ENCODE results near the gene CLEC4M.

The CLEC4M gene

GRCh38 chr19:7732045-7732444, 31.0 kb upstream of the CLEC4M start, which contains the start of gene CLEC4G:
Gene CLEC4G (minus strand): TSS chr19:7732110. CDS start chr19:7732102, 8 bp downstream.
- no peak within 1 kb of the TSS for H3K4me3 ChIP-seq (ENCODE audit: low read depth, low read length)
- DNase-seq (ENCODE audit: low read depth, low spot score): no peak
- POLR2A ChIA-PET: no interaction called here
- CTCF ChIA-PET: no interaction called here
- TF ChIP-seq CTCF (IDR thresholded peaks at IDR 0.05; ENCODE audit: insufficient read depth, low read length, missing control alignments): no peak

GRCh38 chr19:7733376-7733775, 29.7 kb upstream of the CLEC4M start:
- ChIA-PET CTCF (no interaction called here), POLR2A (no interaction called here)
- DNase-seq (ENCODE audit: low read depth, low spot score): no peak
- no peak for TF ChIP-seq CTCF (IDR thresholded peaks at IDR 0.05; ENCODE audit: insufficient read depth, low read length, missing control alignments)
- H3K4me3 ChIP-seq (ENCODE audit: low read depth, low read length): no peak overlapping the region

GRCh38 chr19:7734220-7735203, 28.5 kb upstream of the CLEC4M start:
- no peak overlapping the region for H3K4me3 ChIP-seq (ENCODE audit: low read depth, low read length)
- TF ChIP-seq CTCF (IDR thresholded peaks at IDR 0.05; ENCODE audit: insufficient read depth, low read length, missing control alignments): no peak
- POLR2A ChIA-PET: no interaction called here
- CTCF ChIA-PET: interaction anchor here (0.7 to 1.0 kb wide), 2 partner anchors 53 to 57 kb away, joined by 3 read pairs; partner anchors contain the start of gene TRAPPC5
- DNase-seq (ENCODE audit: low read depth, low spot score): no peak

GRCh38 chr19:7736148-7736547, 26.9 kb upstream of the CLEC4M start:
- ChIA-PET POLR2A (no interaction called here), CTCF (interaction anchor here (1.2 kb wide), 1 partner anchor 11 kb away, joined by 4 read pairs; the partner anchor contains the start of gene CD209)
- no peak for DNase-seq (ENCODE audit: low read depth, low spot score)
- no peak for TF ChIP-seq CTCF (IDR thresholded peaks at IDR 0.05; ENCODE audit: insufficient read depth, low read length, missing control alignments)
- H3K4me3 ChIP-seq (ENCODE audit: low read depth, low read length): no peak overlapping the region

GRCh38 chr19:7737215-7737614, 25.8 kb upstream of the CLEC4M start:
- no peak overlapping the region for H3K4me3 ChIP-seq (ENCODE audit: low read depth, low read length)
- ChIA-PET CTCF (no interaction called here), POLR2A (no interaction called here)
- no peak for TF ChIP-seq CTCF (IDR thresholded peaks at IDR 0.05; ENCODE audit: insufficient read depth, low read length, missing control alignments)
- DNase-seq (ENCODE audit: low read depth, low spot score): no peak

GRCh38 chr19:7738023-7738422, 25.0 kb upstream of the CLEC4M start:
- ChIA-PET CTCF (interaction anchor here (1.0 kb wide), 1 partner anchor 57 kb away, joined by 3 read pairs; the partner anchor contains the start of gene TRAPPC5), POLR2A (no interaction called here)
- no peak for DNase-seq (ENCODE audit: low read depth, low spot score)
- no peak overlapping the region for H3K4me3 ChIP-seq (ENCODE audit: low read depth, low read length)
- TF ChIP-seq CTCF (IDR thresholded peaks at IDR 0.05; ENCODE audit: insufficient read depth, low read length, missing control alignments): no peak

All from AG04449 (cell line).